Measurements from ENCODE around the gene CATSPER3. TPM values are rescaled to one million over a fixed set of nuclear protein-coding genes. Genes with fewer than 3 reads are reported as not detected.

Gene CATSPER3
- total RNA-seq, 2 experiments from 2014 or later, result 0.56 TPM; not detected in 1

GRCh38 chr5:135010502-135011354, 43.0 kb downstream of the CATSPER3 start:
- no peak overlapping the region for H3K27ac Mint-ChIP-seq
- no peak overlapping the region for H3K4me3 Mint-ChIP-seq
- no peak for ATAC-seq (ENCODE audit: poor library complexity)
- CTCF ChIA-PET, result no interaction called here
- H3K27ac ChIP-seq (ENCODE audit: low read depth in 1 of 2, low read length in 2 of 2), result no peak overlapping the region
- no peak overlapping the region for H3K4me3 ChIP-seq (ENCODE audit: low read length)
- H3K27me3 Mint-ChIP-seq, result no peaks in the 10 kb centered on the region
- H3K4me1 ChIP-seq (ENCODE audit: insufficient read depth, low read length), result no peaks in the 10 kb centered on the region
- H3K9me3 ChIP-seq (ENCODE audit: control insufficient read depth in 1 of 2, insufficient read depth in 1 of 2, low read length in 2 of 2), result no peaks in the 10 kb centered on the region
- TF ChIP-seq, protein P1, sequence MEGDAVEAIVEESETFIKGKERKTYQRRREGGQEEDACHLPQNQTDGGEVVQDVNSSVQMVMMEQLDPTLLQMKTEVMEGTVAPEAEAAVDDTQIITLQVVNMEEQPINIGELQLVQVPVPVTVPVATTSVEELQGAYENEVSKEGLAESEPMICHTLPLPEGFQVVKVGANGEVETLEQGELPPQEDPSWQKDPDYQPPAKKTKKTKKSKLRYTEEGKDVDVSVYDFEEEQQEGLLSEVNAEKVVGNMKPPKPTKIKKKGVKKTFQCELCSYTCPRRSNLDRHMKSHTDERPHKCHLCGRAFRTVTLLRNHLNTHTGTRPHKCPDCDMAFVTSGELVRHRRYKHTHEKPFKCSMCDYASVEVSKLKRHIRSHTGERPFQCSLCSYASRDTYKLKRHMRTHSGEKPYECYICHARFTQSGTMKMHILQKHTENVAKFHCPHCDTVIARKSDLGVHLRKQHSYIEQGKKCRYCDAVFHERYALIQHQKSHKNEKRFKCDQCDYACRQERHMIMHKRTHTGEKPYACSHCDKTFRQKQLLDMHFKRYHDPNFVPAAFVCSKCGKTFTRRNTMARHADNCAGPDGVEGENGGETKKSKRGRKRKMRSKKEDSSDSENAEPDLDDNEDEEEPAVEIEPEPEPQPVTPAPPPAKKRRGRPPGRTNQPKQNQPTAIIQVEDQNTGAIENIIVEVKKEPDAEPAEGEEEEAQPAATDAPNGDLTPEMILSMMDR (IDR thresholded peaks at IDR 0.05), result no peak
- H3K36me3 ChIP-seq (ENCODE audit: insufficient read depth, low read length), result no peaks in the 10 kb centered on the region
- H3K36me3 Mint-ChIP-seq (ENCODE audit: low read depth), result no peaks in the 10 kb centered on the region
- DNase-seq, result peak in 1 of 14 experiments; percentile 1
- intact Hi-C loops (cut with DNase I, micrococcal nuclease), result no loop called here
- H3K9me3 Mint-ChIP-seq, result no peaks in the 10 kb centered on the region
- POLR2A ChIA-PET, result no interaction called here
- H3K4me1 Mint-ChIP-seq (ENCODE audit: low read depth), result no peaks in the 10 kb centered on the region
- no peaks in the 10 kb centered on the region for H3K27me3 ChIP-seq (ENCODE audit: control insufficient read depth in 1 of 2, insufficient read depth in 2 of 2, low read length in 2 of 2)

DNA sequence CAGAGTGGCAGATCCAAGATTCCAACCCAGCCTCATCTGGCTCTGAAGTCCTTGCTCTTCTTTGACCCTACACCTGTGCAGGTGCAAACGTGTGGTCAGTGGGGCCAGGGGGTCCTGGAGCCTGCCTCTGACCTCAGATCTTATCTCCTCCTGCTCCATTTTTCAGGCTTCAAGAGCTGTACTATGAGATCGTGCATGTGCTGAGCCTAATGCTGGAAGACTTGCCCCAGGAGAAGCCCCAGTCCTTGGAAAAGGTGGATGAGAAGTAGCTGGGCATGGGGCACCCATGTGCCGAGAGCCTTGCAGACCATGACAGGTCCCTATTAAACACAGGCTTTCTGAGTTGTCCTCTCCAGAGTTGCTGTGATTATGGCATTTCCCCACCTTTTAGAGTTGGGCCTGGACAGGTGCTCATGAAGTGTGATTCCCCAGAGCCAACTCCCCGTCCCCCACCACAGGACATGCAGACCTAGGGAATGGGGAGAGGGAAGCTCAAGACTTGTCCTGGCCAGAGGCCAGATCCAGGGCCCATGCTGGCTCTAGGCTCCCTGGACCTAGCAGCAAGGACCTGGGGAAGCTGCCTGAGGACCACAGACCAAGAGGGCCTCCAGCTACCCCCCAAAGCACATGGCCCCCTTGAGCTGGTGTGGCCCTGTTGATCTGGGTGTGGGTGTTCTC, 43.8 kb downstream of the CATSPER3 start:
- Mint-ChIP-seq H3K4me3 (no peak overlapping the region), H3K4me1 (ENCODE audit: low read depth) (no peaks in the 10 kb centered on the region), H3K36me3 (ENCODE audit: low read depth) (no peaks in the 10 kb centered on the region), H3K27me3 (no peaks in the 10 kb centered on the region), H3K9me3 (no peaks in the 10 kb centered on the region), H3K27ac (no peak overlapping the region)
- H3K27me3 ChIP-seq (ENCODE audit: control insufficient read depth in 1 of 2, insufficient read depth in 2 of 2, low read length in 2 of 2), result no peaks in the 10 kb centered on the region
- TF ChIP-seq, protein P1 (IDR thresholded peaks at IDR 0.05), result no peak
- ATAC-seq (ENCODE audit: poor library complexity) (no peak), DNase-seq (peak in 1 of 14 experiments; percentile 1)
- no peaks in the 10 kb centered on the region for H3K9me3 ChIP-seq (ENCODE audit: control insufficient read depth in 1 of 2, insufficient read depth in 1 of 2, low read length in 2 of 2)
- intact Hi-C loops (cut with DNase I, micrococcal nuclease), result no loop called here
- H3K36me3 ChIP-seq (ENCODE audit: insufficient read depth, low read length), result no peaks in the 10 kb centered on the region
- H3K27ac ChIP-seq (ENCODE audit: low read depth in 1 of 2, low read length in 2 of 2), result no peak overlapping the region
- POLR2A ChIA-PET, result no interaction called here
- no peak overlapping the region for H3K4me3 ChIP-seq (ENCODE audit: low read length)
- CTCF ChIA-PET, result no interaction called here
- no peaks in the 10 kb centered on the region for H3K4me1 ChIP-seq (ENCODE audit: insufficient read depth, low read length)

DNA sequence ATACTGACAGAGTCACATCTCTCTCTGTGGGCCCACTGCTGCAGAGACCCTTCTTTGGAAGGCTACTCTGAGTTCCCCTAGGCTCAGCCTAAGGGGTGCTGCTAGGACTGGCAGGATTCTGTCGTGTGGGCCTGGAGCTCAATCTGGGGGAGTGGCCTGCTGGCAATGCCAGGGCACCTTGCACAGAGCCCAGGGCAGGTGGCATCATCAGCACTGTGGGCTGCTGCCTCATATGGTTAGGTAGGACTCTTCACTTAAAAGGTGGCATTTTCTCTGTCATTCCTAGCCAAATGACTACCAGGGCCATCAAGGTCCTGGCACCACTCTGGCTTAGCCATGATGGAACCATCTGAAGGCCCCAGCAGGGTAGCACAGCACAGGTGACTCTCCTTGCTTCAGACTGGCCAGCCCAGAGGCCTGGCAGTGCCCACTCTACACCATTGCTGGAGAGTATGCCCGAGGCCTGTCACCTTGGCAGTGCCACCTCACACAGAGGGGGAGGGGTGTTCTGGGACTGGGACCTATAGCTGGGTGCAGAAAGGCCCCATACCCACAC, 44.4 kb downstream of the CATSPER3 start:
- no peaks in the 10 kb centered on the region for H3K36me3 ChIP-seq (ENCODE audit: insufficient read depth, low read length)
- Mint-ChIP-seq H3K4me3 (no peak overlapping the region), H3K27ac (no peak overlapping the region), H3K9me3 (no peaks in the 10 kb centered on the region), H3K27me3 (no peaks in the 10 kb centered on the region), H3K36me3 (ENCODE audit: low read depth) (no peaks in the 10 kb centered on the region), H3K4me1 (ENCODE audit: low read depth) (no peaks in the 10 kb centered on the region)
- H3K9me3 ChIP-seq (ENCODE audit: control insufficient read depth in 1 of 2, insufficient read depth in 1 of 2, low read length in 2 of 2), result no peaks in the 10 kb centered on the region
- H3K27ac ChIP-seq (ENCODE audit: low read depth in 1 of 2, low read length in 2 of 2), result no peak overlapping the region
- H3K4me1 ChIP-seq (ENCODE audit: insufficient read depth, low read length), result no peaks in the 10 kb centered on the region
- ATAC-seq (ENCODE audit: poor library complexity) (no peak), DNase-seq (no peak)
- TF ChIP-seq, protein P1 (IDR thresholded peaks at IDR 0.05), result no peak
- ChIA-PET POLR2A (no interaction called here), CTCF (no interaction called here)
- H3K4me3 ChIP-seq (ENCODE audit: low read length), result no peak overlapping the region
- intact Hi-C loops (cut with DNase I, micrococcal nuclease), result no loop called here
- no peaks in the 10 kb centered on the region for H3K27me3 ChIP-seq (ENCODE audit: control insufficient read depth in 1 of 2, insufficient read depth in 2 of 2, low read length in 2 of 2)

Measured in CD4-positive, alpha-beta T cell (primary cell).